ENCODE results near the gene ATP6V0A1. TPM values are rescaled to one million over a fixed set of nuclear protein-coding genes. Genes with fewer than 3 reads are reported as not detected.
A peak's percentile ranks its signal among the peaks of the same experiment; 100 is the strongest.
"Not testable (repeated sequence)": the region's sequence is repeated elsewhere in the genome, so short reads cannot be mapped to it uniquely, and the experiment has no call there.

The ATP6V0A1 gene
- total RNA-seq, 2 donors from 2014 or later, result 14.6 to 44.3 TPM

GRCh38 chr17:42454987-42455386, 3.7 kb upstream of the ATP6V0A1 start:
- H3K36me3 Mint-ChIP-seq (ENCODE audit: low read depth); H3K27me3 Mint-ChIP-seq: not testable (repeated sequence)

GRCh38 chr17:42456223-42457106, 2.2 kb upstream of the ATP6V0A1 start:
- ATAC-seq (replicated peaks), result no peak
- Mint-ChIP-seq H3K9me3 (no peaks in the 10 kb centered on the region), H3K36me3 (ENCODE audit: low read depth) (peaks cover 7% of the 10 kb centered on the region), H3K27me3 (no peaks in the 10 kb centered on the region), H3K27ac (peak overlapping the region; percentile 0), H3K4me3 (peak overlapping the region; percentile 97), H3K4me1 (peaks cover 31% of the 10 kb centered on the region)

More at GRCh38 chr17:42454987-42455386, 3.7 kb upstream of the ATP6V0A1 start:
- H3K27ac Mint-ChIP-seq; H3K9me3 Mint-ChIP-seq; H3K4me3 Mint-ChIP-seq; ATAC-seq (replicated peaks): not testable (repeated sequence)
- H3K4me1 Mint-ChIP-seq, result peaks cover 28% of the 10 kb centered on the region

- H3K27ac Mint-ChIP-seq, result peak overlapping the region; percentile 42
- peak overlapping the region; percentile 97 for H3K4me3 Mint-ChIP-seq
Observed at GRCh38 chr17:42457107-42457792, 1.4 kb upstream of the ATP6V0A1 start.

GRCh38 chr17:42459256-42459800, 650 bp downstream of the ATP6V0A1 start:
- H3K9me3 Mint-ChIP-seq, result no peaks in the 10 kb centered on the region
- peak; percentile 55 for ATAC-seq (replicated peaks)
- peak overlapping the region; percentile 94 for H3K27ac Mint-ChIP-seq
- H3K4me1 Mint-ChIP-seq, result peaks cover 31% of the 10 kb centered on the region
- no peaks in the 10 kb centered on the region for H3K27me3 Mint-ChIP-seq
- peaks cover 23% of the 10 kb centered on the region for H3K36me3 Mint-ChIP-seq (ENCODE audit: low read depth)
- peak overlapping the region; percentile 97 for H3K4me3 Mint-ChIP-seq

More at GRCh38 chr17:42457107-42457792, 1.4 kb upstream of the ATP6V0A1 start:
- Mint-ChIP-seq H3K36me3 (ENCODE audit: low read depth) (peaks cover 12% of the 10 kb centered on the region), H3K4me1 (peaks cover 31% of the 10 kb centered on the region), H3K9me3 (no peaks in the 10 kb centered on the region), H3K27me3 (no peaks in the 10 kb centered on the region)
- ATAC-seq (replicated peaks), result no peak

GRCh38 chr17:42459801-42460281, 1.2 kb downstream of the ATP6V0A1 start:
- ATAC-seq (replicated peaks), result peak; percentile 40
- Mint-ChIP-seq H3K27me3 (no peaks in the 10 kb centered on the region), H3K4me3 (peak overlapping the region; percentile 97), H3K27ac (peak overlapping the region; percentile 94), H3K9me3 (no peaks in the 10 kb centered on the region), H3K36me3 (ENCODE audit: low read depth) (peaks cover 23% of the 10 kb centered on the region), H3K4me1 (peaks cover 31% of the 10 kb centered on the region)

GRCh38 chr17:42460371-42460770, 1.7 kb downstream of the ATP6V0A1 start:
- ATAC-seq (replicated peaks), result no peak
- Mint-ChIP-seq H3K9me3 (no peaks in the 10 kb centered on the region), H3K4me1 (peaks cover 31% of the 10 kb centered on the region), H3K36me3 (ENCODE audit: low read depth) (peaks cover 23% of the 10 kb centered on the region), H3K27ac (no peak overlapping the region), H3K4me3 (peak overlapping the region; percentile 97), H3K27me3 (no peaks in the 10 kb centered on the region)

GRCh38 chr17:42463976-42464400, 5.3 kb downstream of the ATP6V0A1 start:
- Mint-ChIP-seq H3K27me3 (no peaks in the 10 kb centered on the region), H3K4me3 (no peak overlapping the region), H3K9me3 (no peaks in the 10 kb centered on the region), H3K27ac (no peak overlapping the region), H3K36me3 (ENCODE audit: low read depth) (peaks cover 53% of the 10 kb centered on the region), H3K4me1 (peaks cover 13% of the 10 kb centered on the region)
- ATAC-seq (replicated peaks), result no peak

GRCh38 chr17:42467889-42468288, 9.2 kb downstream of the ATP6V0A1 start:
- peaks cover 79% of the 10 kb centered on the region for H3K36me3 Mint-ChIP-seq (ENCODE audit: low read depth)
- no peak for ATAC-seq (replicated peaks)
- no peak overlapping the region for H3K27ac Mint-ChIP-seq
- H3K27me3 Mint-ChIP-seq, result no peaks in the 10 kb centered on the region
- no peaks in the 10 kb centered on the region for H3K4me1 Mint-ChIP-seq
- H3K4me3 Mint-ChIP-seq, result no peak overlapping the region
- no peaks in the 10 kb centered on the region for H3K9me3 Mint-ChIP-seq

GRCh38 chr17:42472709-42473521, 14.2 kb downstream of the ATP6V0A1 start:
- Mint-ChIP-seq H3K36me3 (ENCODE audit: low read depth) (peaks cover 96% of the 10 kb centered on the region), H3K9me3 (no peaks in the 10 kb centered on the region), H3K4me1 (no peaks in the 10 kb centered on the region), H3K4me3 (no peak overlapping the region), H3K27ac (no peak overlapping the region), H3K27me3 (no peaks in the 10 kb centered on the region)
- ATAC-seq (replicated peaks), result no peak

GRCh38 chr17:42474276-42474675, 15.6 kb downstream of the ATP6V0A1 start:
- no peak overlapping the region for H3K27ac Mint-ChIP-seq
- H3K36me3 Mint-ChIP-seq (ENCODE audit: low read depth), result peaks cover 96% of the 10 kb centered on the region
- ATAC-seq (replicated peaks), result no peak
- no peaks in the 10 kb centered on the region for H3K4me1 Mint-ChIP-seq
- no peak overlapping the region for H3K4me3 Mint-ChIP-seq
- H3K27me3 Mint-ChIP-seq, result no peaks in the 10 kb centered on the region
- no peaks in the 10 kb centered on the region for H3K9me3 Mint-ChIP-seq

- Mint-ChIP-seq H3K4me1 (no peaks in the 10 kb centered on the region), H3K9me3 (no peaks in the 10 kb centered on the region), H3K4me3 (no peak overlapping the region), H3K27me3 (no peaks in the 10 kb centered on the region), H3K27ac (no peak overlapping the region), H3K36me3 (ENCODE audit: low read depth) (peaks cover 96% of the 10 kb centered on the region)
- ATAC-seq (replicated peaks), result no peak
Observed at GRCh38 chr17:42475121-42475520, 16.4 kb downstream of the ATP6V0A1 start.

GRCh38 chr17:42475835-42476234, 17.2 kb downstream of the ATP6V0A1 start:
- Mint-ChIP-seq H3K27me3 (no peaks in the 10 kb centered on the region), H3K4me1 (no peaks in the 10 kb centered on the region), H3K27ac (no peak overlapping the region), H3K4me3 (no peak overlapping the region), H3K36me3 (ENCODE audit: low read depth) (peaks cover 96% of the 10 kb centered on the region), H3K9me3 (no peaks in the 10 kb centered on the region)
- ATAC-seq (replicated peaks), result no peak

- H3K27ac Mint-ChIP-seq, result no peak overlapping the region
Observed at GRCh38 chr17:42476411-42476810, 17.7 kb downstream of the ATP6V0A1 start.

GRCh38 chr17:42477173-42477572, 18.5 kb downstream of the ATP6V0A1 start:
- no peak overlapping the region for H3K4me3 Mint-ChIP-seq
- peaks cover 97% of the 10 kb centered on the region for H3K36me3 Mint-ChIP-seq (ENCODE audit: low read depth)
- no peak for ATAC-seq (replicated peaks)
- H3K27ac Mint-ChIP-seq, result no peak overlapping the region
- H3K9me3 Mint-ChIP-seq, result no peaks in the 10 kb centered on the region
- H3K27me3 Mint-ChIP-seq, result no peaks in the 10 kb centered on the region
- H3K4me1 Mint-ChIP-seq, result no peaks in the 10 kb centered on the region

More at GRCh38 chr17:42476411-42476810, 17.7 kb downstream of the ATP6V0A1 start:
- H3K27me3 Mint-ChIP-seq, result no peaks in the 10 kb centered on the region
- H3K9me3 Mint-ChIP-seq, result no peaks in the 10 kb centered on the region
- no peaks in the 10 kb centered on the region for H3K4me1 Mint-ChIP-seq
- no peak overlapping the region for H3K4me3 Mint-ChIP-seq
- no peak for ATAC-seq (replicated peaks)
- H3K36me3 Mint-ChIP-seq (ENCODE audit: low read depth), result peaks cover 96% of the 10 kb centered on the region

Measured in activated T-helper 17 cell treated with anti-CD3 and anti-CD28 coated beads, Interleukin-2, amount 50 U/mL, for 72 hours (primary cell).